ENCODE measurements around the gene SCAMP1. TPM values are rescaled to one million over a fixed set of nuclear protein-coding genes. Genes with fewer than 3 reads are reported as not detected.
A peak's percentile ranks its signal among the peaks of the same experiment; 100 is the strongest.

SCAMP1 gene
- total and polyA plus RNA-seq, 2 experiments from 2014 or later: 22.4 to 47.6 TPM

DNA sequence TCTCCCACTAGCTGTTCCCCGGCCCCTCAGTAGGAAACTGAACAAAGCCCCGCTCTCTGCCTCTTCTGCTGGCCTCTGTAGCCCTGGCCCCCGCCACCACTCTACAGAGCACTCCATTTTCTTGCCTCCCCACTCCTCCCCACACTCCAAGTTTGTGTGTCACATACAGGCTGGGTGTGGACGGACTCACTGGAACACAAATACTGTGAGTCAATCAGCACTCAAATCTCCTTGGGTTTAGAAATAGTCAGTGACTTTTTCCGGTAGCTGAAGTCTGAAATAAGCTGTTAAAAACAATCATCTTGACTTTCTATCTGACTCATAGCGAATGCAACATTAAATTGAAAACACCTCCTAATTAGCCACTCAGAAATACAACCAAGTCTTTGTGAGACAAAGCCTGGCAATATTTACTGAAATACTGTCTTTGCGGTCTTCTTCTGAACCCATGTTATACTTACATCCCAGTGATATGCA is 165.7 kb downstream of the SCAMP1 start:
- Histone ChIP-seq H3K79me2 (peaks cover 41% of the 10 kb centered on the region), H3K9me2 (replicated peaks; ENCODE audit: insufficient read depth) (no peaks in the 10 kb centered on the region), H3K4me1 (ENCODE audit: insufficient read depth) (peaks cover 18% of the 10 kb centered on the region), H3K27ac (peak overlapping the region; percentile 80), H2AFZ (no peak overlapping the region), H3K27me3 (no peaks in the 10 kb centered on the region), H4K20me1 (ENCODE audit: insufficient read depth, poor library complexity, severe bottlenecking) (no peaks in the 10 kb centered on the region), H3K9me3 (ENCODE audit: low read depth) (no peaks in the 10 kb centered on the region), H3K4me2 (no peak overlapping the region), H3K36me3 (replicated peaks; ENCODE audit: insufficient read depth, low read depth) (no peaks in the 10 kb centered on the region), H3K4me3 (no peak overlapping the region)
- no peak for DNase-seq (ENCODE audit: low spot score)
- WGBS (ENCODE audit: low lambda C conversion rate, missing lambda C conversion rate): 91% methylated on average over 7 of the region's 7 CpGs
- TF ChIP-seq EZH2 (IDR thresholded peaks at IDR 0.05; ENCODE audit: borderline replicate concordance): no peak
- TF ChIP-seq, protein P1, sequence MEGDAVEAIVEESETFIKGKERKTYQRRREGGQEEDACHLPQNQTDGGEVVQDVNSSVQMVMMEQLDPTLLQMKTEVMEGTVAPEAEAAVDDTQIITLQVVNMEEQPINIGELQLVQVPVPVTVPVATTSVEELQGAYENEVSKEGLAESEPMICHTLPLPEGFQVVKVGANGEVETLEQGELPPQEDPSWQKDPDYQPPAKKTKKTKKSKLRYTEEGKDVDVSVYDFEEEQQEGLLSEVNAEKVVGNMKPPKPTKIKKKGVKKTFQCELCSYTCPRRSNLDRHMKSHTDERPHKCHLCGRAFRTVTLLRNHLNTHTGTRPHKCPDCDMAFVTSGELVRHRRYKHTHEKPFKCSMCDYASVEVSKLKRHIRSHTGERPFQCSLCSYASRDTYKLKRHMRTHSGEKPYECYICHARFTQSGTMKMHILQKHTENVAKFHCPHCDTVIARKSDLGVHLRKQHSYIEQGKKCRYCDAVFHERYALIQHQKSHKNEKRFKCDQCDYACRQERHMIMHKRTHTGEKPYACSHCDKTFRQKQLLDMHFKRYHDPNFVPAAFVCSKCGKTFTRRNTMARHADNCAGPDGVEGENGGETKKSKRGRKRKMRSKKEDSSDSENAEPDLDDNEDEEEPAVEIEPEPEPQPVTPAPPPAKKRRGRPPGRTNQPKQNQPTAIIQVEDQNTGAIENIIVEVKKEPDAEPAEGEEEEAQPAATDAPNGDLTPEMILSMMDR (IDR thresholded peaks at IDR 0.05; ENCODE audit: poor library complexity): no peak
- no peak for TF ChIP-seq EZH2phosphoT487 (IDR thresholded peaks at IDR 0.05; ENCODE audit: low read depth, severe bottlenecking, unreplicated experiment)

DNA sequence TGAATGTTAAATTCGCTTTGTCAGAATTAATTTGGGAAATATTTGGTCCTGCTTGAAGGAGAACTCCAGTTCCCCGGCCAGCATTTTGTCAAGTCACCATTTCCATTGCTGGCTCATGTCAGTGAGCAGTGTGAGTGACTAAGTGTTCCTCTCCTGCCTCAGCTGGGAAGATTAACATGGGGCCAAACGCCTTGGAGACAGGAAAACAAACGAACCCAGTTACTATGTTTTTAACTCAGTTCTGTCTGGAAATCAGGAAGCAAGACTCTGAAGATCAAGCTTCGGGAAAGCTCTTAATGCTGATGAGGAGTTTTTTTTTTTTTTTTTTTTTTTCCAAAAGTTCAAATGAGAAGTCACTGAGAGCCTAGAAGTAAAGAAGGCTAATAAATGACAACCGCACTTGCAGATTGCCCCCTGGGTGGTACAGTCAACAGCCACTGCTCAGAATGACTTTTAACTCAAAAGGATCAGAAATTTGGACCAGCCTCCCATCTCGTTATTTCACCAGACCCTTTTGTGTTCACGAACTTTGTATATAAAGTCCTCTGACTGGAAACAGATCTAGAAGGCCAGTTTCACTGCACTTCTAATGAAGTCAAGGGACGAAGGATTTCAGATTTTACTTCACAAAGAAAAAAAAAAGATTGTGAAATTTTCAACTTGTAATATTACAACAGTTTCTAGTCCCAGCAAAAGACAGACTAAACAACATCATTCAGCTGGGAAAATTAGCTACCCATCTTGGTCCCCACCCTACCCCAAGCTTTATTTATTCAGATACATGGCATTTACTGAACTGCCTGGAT is 166.8 kb downstream of the SCAMP1 start:
- Histone ChIP-seq H3K27me3 (no peaks in the 10 kb centered on the region), H4K20me1 (ENCODE audit: insufficient read depth, poor library complexity, severe bottlenecking) (no peaks in the 10 kb centered on the region), H3K9me2 (replicated peaks; ENCODE audit: insufficient read depth) (no peaks in the 10 kb centered on the region), H3K9me3 (ENCODE audit: low read depth) (no peaks in the 10 kb centered on the region), H3K36me3 (replicated peaks; ENCODE audit: insufficient read depth, low read depth) (no peaks in the 10 kb centered on the region), H3K27ac (peak overlapping the region; percentile 80), H3K79me2 (peaks cover 39% of the 10 kb centered on the region), H2AFZ (no peak overlapping the region), H3K4me3 (no peak overlapping the region), H3K4me2 (peak overlapping the region; percentile 24), H3K4me1 (ENCODE audit: insufficient read depth) (peaks cover 18% of the 10 kb centered on the region)
- DNase-seq (ENCODE audit: low spot score): peak; percentile 83
- TF ChIP-seq, protein P1 (IDR thresholded peaks at IDR 0.05; ENCODE audit: poor library complexity): no peak
- no peak for TF ChIP-seq EZH2 (IDR thresholded peaks at IDR 0.05; ENCODE audit: borderline replicate concordance)
- TF ChIP-seq EZH2phosphoT487 (IDR thresholded peaks at IDR 0.05; ENCODE audit: low read depth, severe bottlenecking, unreplicated experiment): no peak
- 42% methylated on average over 9 of the region's 9 CpGs for WGBS (ENCODE audit: low lambda C conversion rate, missing lambda C conversion rate)

DNA sequence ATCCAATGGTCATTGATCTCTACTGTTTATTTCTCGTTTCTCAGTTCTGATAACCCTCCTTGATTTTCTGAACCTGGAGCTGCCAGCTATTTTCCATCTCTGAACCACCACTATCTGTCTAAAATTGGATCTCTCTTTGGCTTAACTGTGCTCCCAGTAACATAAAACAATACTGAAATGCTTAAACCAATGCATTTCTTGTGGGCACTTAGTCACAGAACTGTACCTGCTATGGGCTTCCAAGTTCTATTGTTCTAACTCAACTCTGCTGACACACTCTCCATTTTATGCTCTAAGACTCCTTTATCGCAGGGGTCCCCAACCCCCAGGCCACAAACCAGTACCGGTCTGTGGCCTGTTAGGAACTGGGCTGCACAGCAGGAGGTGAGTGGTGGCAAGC is 167.5 kb downstream of the SCAMP1 start:
- H3K27ac ChIP-seq: peak overlapping the region; percentile 80
- WGBS (ENCODE audit: low lambda C conversion rate, missing lambda C conversion rate): 85% methylated on average over 3 of the region's 3 CpGs

More for the DNA sequence above, 167.5 kb downstream of the SCAMP1 start:
- H2AFZ ChIP-seq: no peak overlapping the region
- no peaks in the 10 kb centered on the region for H3K36me3 ChIP-seq (replicated peaks; ENCODE audit: insufficient read depth, low read depth)
- no peaks in the 10 kb centered on the region for H3K9me2 ChIP-seq (replicated peaks; ENCODE audit: insufficient read depth)
- H4K20me1 ChIP-seq (ENCODE audit: insufficient read depth, poor library complexity, severe bottlenecking): no peaks in the 10 kb centered on the region
- no peak for DNase-seq (ENCODE audit: low spot score)
- peaks cover 18% of the 10 kb centered on the region for H3K4me1 ChIP-seq (ENCODE audit: insufficient read depth)
- no peaks in the 10 kb centered on the region for H3K9me3 ChIP-seq (ENCODE audit: low read depth)
- no peak overlapping the region for H3K4me3 ChIP-seq
- H3K4me2 ChIP-seq: peak overlapping the region; percentile 24
- H3K27me3 ChIP-seq: no peaks in the 10 kb centered on the region
- TF ChIP-seq EZH2 (IDR thresholded peaks at IDR 0.05; ENCODE audit: borderline replicate concordance) (no peak), EZH2phosphoT487 (IDR thresholded peaks at IDR 0.05; ENCODE audit: low read depth, severe bottlenecking, unreplicated experiment) (no peak)
- TF ChIP-seq, protein P1 (IDR thresholded peaks at IDR 0.05; ENCODE audit: poor library complexity): no peak
- peaks cover 40% of the 10 kb centered on the region for H3K79me2 ChIP-seq

Small RNA genes lying within 50 kb of the gene (small RNA-seq; reads per million reads assigned to genes)
- gene RF00019 (not detected), gene RNU6-183P (not detected)

Other genes starting within 250 kb of the SCAMP1 start
- 41.4 and 42.4 TPM in 2 replicates for gene AP3B1, start 65.9 kb upstream of the SCAMP1 start, total RNA-seq
- 25.4 and 29.4 TPM in 2 replicates for gene AP3B1, start 65.9 kb upstream of the SCAMP1 start, polyA plus RNA-seq

Data from hepatocyte (in vitro differentiated cells).